ENCODE measurements around the gene TRIM31. TPM values are rescaled to one million over a fixed set of nuclear protein-coding genes. Genes with fewer than 3 reads are reported as not detected.

Gene TRIM31
- total and polyA plus RNA-seq, 9 donors, result 0.06 to 0.44 (median 0.12) TPM; not detected in 6

GRCh38 chr6:30116724-30117123, 3.8 kb upstream of the TRIM31 start:
- Histone ChIP-seq H3K9me3 (replicated peaks; ENCODE audit: control insufficient read depth, low read depth, low read length) (no peaks in the 10 kb centered on the region), H3K4me3 (ENCODE audit: low read length) (no peak overlapping the region), H3K27ac (ENCODE audit: low read length) (no peak overlapping the region), H3K4me1 (ENCODE audit: control insufficient read depth, insufficient read depth, low read length) (no peaks in the 10 kb centered on the region), H3K27me3 (ENCODE audit: control insufficient read depth, insufficient read depth, low read length) (peaks cover 34% of the 10 kb centered on the region), H3K36me3 (ENCODE audit: control insufficient read depth, insufficient read depth, low read length) (no peaks in the 10 kb centered on the region)
- no peak for DNase-seq
- WGBS (ENCODE audit: insufficient coverage), result no CpG with 5 or more reads among the region's 6 CpGs

DNA sequence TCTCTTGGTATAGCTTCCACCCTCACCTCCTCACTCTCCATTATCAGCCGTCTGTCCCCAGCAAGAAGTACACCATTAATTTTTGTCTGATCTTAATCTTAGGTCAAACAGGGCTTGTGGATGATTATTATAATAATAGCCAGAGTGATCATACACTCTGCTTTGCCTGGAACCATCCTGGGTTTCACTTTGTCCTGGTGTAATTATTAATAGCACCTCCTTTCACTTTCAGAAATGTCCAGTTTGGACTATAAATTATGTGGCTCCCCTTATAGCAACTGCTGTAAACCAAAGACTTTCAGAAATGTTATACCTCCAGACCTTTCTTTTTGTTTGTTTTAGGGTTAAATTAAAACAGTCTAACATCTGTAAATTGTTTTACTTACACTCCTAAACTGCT, 951 bp upstream of the TRIM31 start:
- Histone ChIP-seq H3K36me3 (ENCODE audit: control insufficient read depth, insufficient read depth, low read length) (no peaks in the 10 kb centered on the region), H3K4me3 (ENCODE audit: low read length) (no peak overlapping the region), H3K27ac (ENCODE audit: low read length) (no peak overlapping the region), H3K9me3 (replicated peaks; ENCODE audit: control insufficient read depth, low read depth, low read length) (no peaks in the 10 kb centered on the region), H3K27me3 (ENCODE audit: control insufficient read depth, insufficient read depth, low read length) (peaks cover 50% of the 10 kb centered on the region), H3K4me1 (ENCODE audit: control insufficient read depth, insufficient read depth, low read length) (no peaks in the 10 kb centered on the region)
- WGBS (ENCODE audit: insufficient coverage), result no CpG with 5 or more reads among the region's 1 CpG
- DNase-seq, result no peak

DNA sequence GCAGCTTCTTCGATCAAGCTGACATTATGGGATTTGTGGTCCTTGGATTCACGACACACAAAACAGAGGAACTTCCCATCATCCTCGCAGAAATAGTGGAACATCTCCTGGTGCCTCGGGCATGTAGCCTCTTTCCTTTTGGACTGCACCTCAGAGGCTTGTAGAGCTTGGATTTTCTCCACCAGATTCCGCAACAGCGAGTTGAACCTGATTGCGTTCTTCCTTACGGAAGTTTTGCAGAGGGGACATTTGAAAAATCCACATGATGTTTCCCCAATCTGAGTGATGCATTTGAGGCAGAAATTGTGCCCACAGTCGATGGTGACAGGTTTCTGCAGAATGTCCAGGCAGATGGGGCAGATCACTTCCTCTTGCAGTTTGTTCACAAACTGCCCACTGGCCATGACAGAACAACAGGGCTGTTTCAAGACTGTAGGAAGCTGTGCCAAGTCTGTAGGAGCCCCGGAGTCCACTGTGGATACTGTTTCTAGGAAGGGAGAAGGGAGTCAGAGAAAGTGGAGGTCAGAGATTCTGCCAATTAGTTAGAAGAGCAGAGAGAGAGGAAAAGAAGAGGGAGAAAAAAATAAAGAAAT, 392 bp downstream of the TRIM31 start:
- H3K4me3 ChIP-seq (ENCODE audit: low read length), result no peak overlapping the region
- H3K36me3 ChIP-seq (ENCODE audit: control insufficient read depth, insufficient read depth, low read length), result no peaks in the 10 kb centered on the region
- WGBS (ENCODE audit: insufficient coverage), result 71% methylated on average over 9 of the region's 10 CpGs
- peaks cover 58% of the 10 kb centered on the region for H3K27me3 ChIP-seq (ENCODE audit: control insufficient read depth, insufficient read depth, low read length)
- no peak for DNase-seq
- H3K4me1 ChIP-seq (ENCODE audit: control insufficient read depth, insufficient read depth, low read length), result no peaks in the 10 kb centered on the region
- H3K27ac ChIP-seq (ENCODE audit: low read length), result no peak overlapping the region
- no peaks in the 10 kb centered on the region for H3K9me3 ChIP-seq (replicated peaks; ENCODE audit: control insufficient read depth, low read depth, low read length)

GRCh38 chr6:30111266-30111856, 1.5 kb downstream of the TRIM31 start:
- H3K27me3 ChIP-seq (ENCODE audit: control insufficient read depth, insufficient read depth, low read length), result peaks cover 58% of the 10 kb centered on the region
- WGBS (ENCODE audit: insufficient coverage), result 36% methylated on average over 20 of the region's 27 CpGs
- no peaks in the 10 kb centered on the region for H3K4me1 ChIP-seq (ENCODE audit: control insufficient read depth, insufficient read depth, low read length)
- H3K4me3 ChIP-seq (ENCODE audit: low read length), result no peak overlapping the region
- H3K36me3 ChIP-seq (ENCODE audit: control insufficient read depth, insufficient read depth, low read length), result no peaks in the 10 kb centered on the region
- H3K9me3 ChIP-seq (replicated peaks; ENCODE audit: control insufficient read depth, low read depth, low read length), result no peaks in the 10 kb centered on the region
- no peak for DNase-seq
- H3K27ac ChIP-seq (ENCODE audit: low read length), result no peak overlapping the region

GRCh38 chr6:30104661-30105060, 8.2 kb downstream of the TRIM31 start:
- no peak overlapping the region for H3K4me3 ChIP-seq (ENCODE audit: low read length)
- H3K27ac ChIP-seq (ENCODE audit: low read length), result no peak overlapping the region
- no peak for DNase-seq
- peaks cover 22% of the 10 kb centered on the region for H3K4me1 ChIP-seq (ENCODE audit: control insufficient read depth, insufficient read depth, low read length)
- H3K9me3 ChIP-seq (replicated peaks; ENCODE audit: control insufficient read depth, low read depth, low read length), result no peaks in the 10 kb centered on the region
- WGBS (ENCODE audit: insufficient coverage), result no CpG with 5 or more reads among the region's 2 CpGs
- H3K36me3 ChIP-seq (ENCODE audit: control insufficient read depth, insufficient read depth, low read length), result no peaks in the 10 kb centered on the region
- peaks cover 68% of the 10 kb centered on the region for H3K27me3 ChIP-seq (ENCODE audit: control insufficient read depth, insufficient read depth, low read length)

DNA sequence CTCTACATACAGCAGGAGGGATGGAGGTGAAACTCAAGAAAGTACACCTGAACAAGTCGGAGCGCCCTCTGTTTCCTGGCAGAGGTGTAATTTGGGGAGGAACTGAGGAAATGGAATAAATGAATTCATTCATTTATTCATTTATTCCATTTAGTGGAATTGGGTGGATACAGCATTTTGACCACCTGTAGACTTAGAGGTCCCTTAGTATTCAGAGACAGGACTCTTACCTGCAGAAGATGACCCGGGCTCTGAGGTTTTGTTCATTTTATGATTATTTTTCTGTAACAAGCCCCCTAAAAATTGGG, 9.1 kb downstream of the TRIM31 start:
- Histone ChIP-seq H3K27me3 (ENCODE audit: control insufficient read depth, insufficient read depth, low read length) (peaks cover 65% of the 10 kb centered on the region), H3K27ac (ENCODE audit: low read length) (no peak overlapping the region), H3K4me3 (ENCODE audit: low read length) (no peak overlapping the region), H3K4me1 (ENCODE audit: control insufficient read depth, insufficient read depth, low read length) (peaks cover 22% of the 10 kb centered on the region), H3K36me3 (ENCODE audit: control insufficient read depth, insufficient read depth, low read length) (no peaks in the 10 kb centered on the region), H3K9me3 (replicated peaks; ENCODE audit: control insufficient read depth, low read depth, low read length) (no peaks in the 10 kb centered on the region)
- no peak for DNase-seq
- WGBS (ENCODE audit: insufficient coverage), result no CpG with 5 or more reads among the region's 3 CpGs

GRCh38 chr6:30102970-30103871, 9.7 kb downstream of the TRIM31 start:
- Histone ChIP-seq H3K27me3 (ENCODE audit: control insufficient read depth, insufficient read depth, low read length) (peaks cover 67% of the 10 kb centered on the region), H3K9me3 (replicated peaks; ENCODE audit: control insufficient read depth, low read depth, low read length) (no peaks in the 10 kb centered on the region), H3K36me3 (ENCODE audit: control insufficient read depth, insufficient read depth, low read length) (no peaks in the 10 kb centered on the region), H3K27ac (ENCODE audit: low read length) (no peak overlapping the region), H3K4me3 (ENCODE audit: low read length) (peak overlapping the region; percentile 31), H3K4me1 (ENCODE audit: control insufficient read depth, insufficient read depth, low read length) (peaks cover 22% of the 10 kb centered on the region)
- 1% methylated on average over 29 of the region's 36 CpGs for WGBS (ENCODE audit: insufficient coverage)
- DNase-seq, result peak; percentile 92

DNA sequence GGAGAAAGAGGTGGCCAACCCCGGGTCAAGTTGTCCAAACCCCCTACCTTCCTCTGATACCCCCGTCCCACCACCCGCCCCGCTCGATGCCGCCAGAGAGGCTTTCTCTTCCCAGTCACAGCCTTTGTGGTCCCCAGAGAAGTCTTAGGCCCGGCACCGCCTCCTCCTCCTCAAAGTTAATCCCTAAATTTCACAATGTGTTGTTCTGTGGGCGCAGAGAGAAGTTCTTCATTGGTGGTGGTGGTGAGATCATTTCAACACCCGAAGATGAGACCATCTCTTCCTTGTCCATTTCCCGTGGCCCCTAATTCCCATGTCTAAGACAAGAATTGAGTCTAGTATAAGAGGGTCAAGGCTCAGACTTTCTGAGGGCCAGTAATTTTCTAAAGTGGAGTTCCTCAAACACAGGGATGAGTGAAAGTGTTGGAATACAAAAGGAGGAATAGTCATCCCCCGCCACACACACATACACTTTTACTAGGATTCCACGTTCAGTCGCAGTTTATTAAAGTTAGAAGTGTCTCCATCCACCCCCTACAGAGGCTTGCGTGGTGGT, 10.4 kb downstream of the TRIM31 start:
- Histone ChIP-seq H3K9me3 (replicated peaks; ENCODE audit: control insufficient read depth, low read depth, low read length) (no peaks in the 10 kb centered on the region), H3K27ac (ENCODE audit: low read length) (no peak overlapping the region), H3K36me3 (ENCODE audit: control insufficient read depth, insufficient read depth, low read length) (no peaks in the 10 kb centered on the region), H3K27me3 (ENCODE audit: control insufficient read depth, insufficient read depth, low read length) (peaks cover 68% of the 10 kb centered on the region), H3K4me3 (ENCODE audit: low read length) (peak overlapping the region; percentile 31), H3K4me1 (ENCODE audit: control insufficient read depth, insufficient read depth, low read length) (peaks cover 22% of the 10 kb centered on the region)
- WGBS (ENCODE audit: insufficient coverage), result 12% methylated on average over 5 of the region's 15 CpGs
- DNase-seq, result no peak

DNA sequence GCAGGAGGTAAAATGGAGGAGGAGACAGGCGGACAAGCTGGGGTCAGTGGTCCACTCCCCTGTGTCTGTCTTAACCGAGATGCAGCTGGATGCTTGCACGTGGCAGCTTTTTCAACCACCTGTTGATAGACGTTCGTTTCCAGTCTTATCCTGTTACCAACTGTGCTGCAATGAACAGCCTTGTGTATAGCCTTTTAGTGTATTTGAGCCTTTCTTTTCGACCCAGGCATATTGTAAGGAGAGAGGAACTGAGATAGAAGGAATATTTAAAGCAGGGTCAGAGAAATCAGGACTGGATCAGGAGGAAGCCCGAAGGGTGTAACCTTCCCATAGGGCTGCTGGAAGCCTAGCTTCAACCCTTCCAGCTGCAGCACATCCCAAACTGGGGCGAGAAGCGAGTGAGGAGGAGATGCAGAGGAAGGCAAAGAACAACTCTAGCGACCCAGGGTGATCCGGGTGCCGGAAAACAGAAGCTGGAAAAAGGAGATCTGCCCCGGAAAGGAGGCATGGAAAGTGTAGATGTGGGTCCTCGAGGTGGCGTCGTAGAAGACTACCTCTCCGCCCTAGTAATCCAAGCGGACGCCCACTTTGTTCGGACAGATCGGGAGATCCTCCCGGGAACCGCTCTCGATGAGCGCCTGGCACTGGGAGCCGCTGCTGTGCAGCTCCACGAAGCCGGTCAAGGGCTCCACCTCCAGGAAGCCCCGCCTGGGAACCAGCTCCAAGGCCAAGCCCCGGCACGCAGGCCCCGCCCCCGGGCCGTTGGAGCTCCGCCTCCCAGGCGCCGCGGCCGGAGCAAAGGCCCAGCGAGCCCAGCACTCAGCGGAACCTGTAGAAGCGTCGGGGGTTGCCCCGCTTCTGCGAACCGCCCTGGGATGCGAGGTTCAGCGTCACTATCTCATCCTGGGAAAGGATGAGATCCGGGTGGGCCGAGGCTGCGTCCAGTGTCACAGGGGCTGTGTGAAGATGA, 11.2 kb downstream of the TRIM31 start:
- Histone ChIP-seq H3K27ac (ENCODE audit: low read length) (no peak overlapping the region), H3K9me3 (replicated peaks; ENCODE audit: control insufficient read depth, low read depth, low read length) (no peaks in the 10 kb centered on the region), H3K4me1 (ENCODE audit: control insufficient read depth, insufficient read depth, low read length) (peaks cover 22% of the 10 kb centered on the region), H3K27me3 (ENCODE audit: control insufficient read depth, insufficient read depth, low read length) (peaks cover 74% of the 10 kb centered on the region), H3K4me3 (ENCODE audit: low read length) (peak overlapping the region; percentile 31), H3K36me3 (ENCODE audit: control insufficient read depth, insufficient read depth, low read length) (no peaks in the 10 kb centered on the region)
- WGBS (ENCODE audit: insufficient coverage), result under 1% methylated on average over 36 of the region's 51 CpGs
- peak; percentile 87 for DNase-seq

All from muscle of leg (tissue), 11 donors.